ENCODE results near the gene PDYN.

Gene PDYN

GRCh38 chr20:1951436-1952115, 42.3 kb downstream of the PDYN start:
- DNase-seq (ENCODE audit: low spot score) = no peak

- no peak for DNase-seq (ENCODE audit: low spot score)
These were observed 43.0 kb downstream of the PDYN start for GRCh38 chr20:1950836-1951235.

- no peak for DNase-seq (ENCODE audit: low spot score)
These were observed 44.3 kb downstream of the PDYN start for GRCh38 chr20:1949347-1950100.

- no peak for DNase-seq (ENCODE audit: low spot score)
These were observed 46.4 kb downstream of the PDYN start for GRCh38 chr20:1947535-1947846.

GRCh38 chr20:1946762-1947534, 46.9 kb downstream of the PDYN start:
- no peak for DNase-seq (ENCODE audit: low spot score)

- DNase-seq (ENCODE audit: low spot score) = no peak
These were observed 47.5 kb downstream of the PDYN start for GRCh38 chr20:1946442-1946761.

GRCh38 chr20:1945660-1946059, 48.2 kb downstream of the PDYN start:
- no peak for DNase-seq (ENCODE audit: low spot score)

- no peak for DNase-seq (ENCODE audit: low spot score)
These were observed 48.7 kb downstream of the PDYN start for GRCh38 chr20:1945134-1945618.

- DNase-seq (ENCODE audit: low spot score) = no peak
These were observed 49.3 kb downstream of the PDYN start for GRCh38 chr20:1944345-1945091.

- DNase-seq (ENCODE audit: low spot score) = no peak
These were observed 50.4 kb downstream of the PDYN start for GRCh38 chr20:1943275-1944002.

- DNase-seq (ENCODE audit: low spot score) = no peak
These were observed 51.2 kb downstream of the PDYN start for GRCh38 chr20:1942486-1943274.

GRCh38 chr20:1942061-1942460, 51.8 kb downstream of the PDYN start:
- DNase-seq (ENCODE audit: low spot score) = no peak

- no peak for DNase-seq (ENCODE audit: low spot score)
These were observed 52.6 kb downstream of the PDYN start for GRCh38 chr20:1941226-1941625.

GRCh38 chr20:1940581-1940980, 53.3 kb downstream of the PDYN start:
- DNase-seq (ENCODE audit: low spot score) = no peak

GRCh38 chr20:1939270-1939595, 54.6 kb downstream of the PDYN start:
- no peak for DNase-seq (ENCODE audit: low spot score)

GRCh38 chr20:1938464-1939269, 55.2 kb downstream of the PDYN start:
- no peak for DNase-seq (ENCODE audit: low spot score)

GRCh38 chr20:1937316-1937976, 56.4 kb downstream of the PDYN start:
- no peak for DNase-seq (ENCODE audit: low spot score)

GRCh38 chr20:1935696-1936366, 58.0 kb downstream of the PDYN start:
- no peak for DNase-seq (ENCODE audit: low spot score)
